ENCODE data around the gene SNUPN. TPM values are rescaled to one million over a fixed set of nuclear protein-coding genes. Genes with fewer than 3 reads are reported as not detected.

The SNUPN gene
- total and polyA plus RNA-seq, 10 donors: 16.8 to 26.3 (median 22.1) TPM

DNA sequence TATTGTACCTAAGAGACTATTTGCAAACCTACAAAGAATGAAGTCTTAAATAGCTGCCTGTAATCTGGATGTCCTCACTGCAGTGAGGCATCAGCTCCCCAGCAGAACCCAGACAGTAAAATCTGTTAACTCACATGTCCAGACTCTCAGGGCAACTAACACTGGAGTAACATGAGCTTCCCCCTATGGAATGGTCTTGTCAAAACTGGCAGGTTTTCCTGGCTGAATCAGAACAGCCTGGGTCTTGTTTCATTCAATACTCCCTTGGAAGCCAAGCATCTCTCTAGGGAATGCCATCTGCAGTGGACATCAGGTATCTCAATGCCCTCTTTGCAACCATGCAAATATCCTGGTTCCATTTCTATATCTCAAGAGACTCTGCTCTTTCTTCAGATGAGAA is 70.8 kb downstream of the SNUPN start:
- DNase-seq: no peak
- Histone ChIP-seq H3K4me3 (no peak overlapping the region), H3K9me3 (no peaks in the 10 kb centered on the region), H3K4me1 (peaks cover 0 to 25% (median 2%) of the 10 kb centered on the region in 6 donors), H3K27ac (no peak overlapping the region), H3K36me3 (no peaks in the 10 kb centered on the region), H3K27me3 (replicated peaks in 1 of 7) (no peaks in the 10 kb centered on the region)
- intact Hi-C loops (cut with DNase I; ENCODE audit: low total_unique reads): no loop called here
- TF ChIP-seq POLR2A (IDR thresholded peaks at IDR 0.05): no peak
- TF ChIP-seq CTCF (IDR thresholded peaks at IDR 0.05 in 8 of 11, conservative IDR thresholded peaks at IDR 0.05 in 3 of 11): no peak
- no peak for TF ChIP-seq POLR2AphosphoS5 (IDR thresholded peaks at IDR 0.05)

DNA sequence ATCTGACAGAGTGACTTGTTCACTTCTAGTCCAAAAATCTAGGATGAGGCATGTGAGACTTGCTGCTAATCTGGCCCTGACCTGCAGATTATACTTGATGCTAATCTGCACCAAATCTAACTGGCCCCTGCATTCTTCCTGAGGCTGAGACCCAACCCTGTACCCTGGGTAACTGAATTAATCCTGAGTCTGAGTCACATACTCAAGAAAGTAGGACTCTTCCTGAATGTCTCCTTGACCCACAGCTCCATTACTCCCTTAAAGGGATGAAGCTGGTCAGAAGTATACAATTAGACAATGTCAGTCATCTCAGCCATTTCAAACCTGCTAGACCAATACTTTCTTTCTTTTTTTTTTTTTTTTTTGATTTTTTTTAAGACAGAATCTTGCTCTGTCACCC is 71.9 kb downstream of the SNUPN start:
- Histone ChIP-seq H3K27me3 (replicated peaks in 1 of 7) (no peaks in the 10 kb centered on the region), H3K4me3 (no peak overlapping the region), H3K9me3 (no peaks in the 10 kb centered on the region), H3K27ac (no peak overlapping the region), H3K36me3 (no peaks in the 10 kb centered on the region), H3K4me1 (peaks cover 0 to 25% (median 2%) of the 10 kb centered on the region in 6 donors)
- DNase-seq: no peak
- intact Hi-C loops (cut with DNase I; ENCODE audit: low total_unique reads): no loop called here
- TF ChIP-seq POLR2AphosphoS5 (IDR thresholded peaks at IDR 0.05) (no peak), POLR2A (IDR thresholded peaks at IDR 0.05) (no peak), CTCF (IDR thresholded peaks at IDR 0.05 in 8 of 11, conservative IDR thresholded peaks at IDR 0.05 in 3 of 11) (no peak)

GRCh38 chr15:75551091-75551490 is 74.4 kb downstream of the SNUPN start:
- peak overlapping the region in 2 of 8 donors; percentile 28 to 37 for H3K27ac ChIP-seq
- no peaks in the 10 kb centered on the region for H3K27me3 ChIP-seq (replicated peaks in 1 of 7)
- peaks cover 0 to 35% (median 2%) of the 10 kb centered on the region in 6 donors for H3K4me1 ChIP-seq
- no peak for DNase-seq
- TF ChIP-seq POLR2A (IDR thresholded peaks at IDR 0.05): no peak
- no peak for TF ChIP-seq POLR2AphosphoS5 (IDR thresholded peaks at IDR 0.05)
- TF ChIP-seq CTCF (IDR thresholded peaks at IDR 0.05 in 8 of 11, conservative IDR thresholded peaks at IDR 0.05 in 3 of 11): no peak
- no peaks in the 10 kb centered on the region for H3K9me3 ChIP-seq
- no peak overlapping the region for H3K4me3 ChIP-seq
- intact Hi-C loops (cut with DNase I; ENCODE audit: low total_unique reads): no loop called here
- H3K36me3 ChIP-seq: no peaks in the 10 kb centered on the region
- WGBS, 5 donors: 53 to 82% (median 66%) methylated on average over 4 of the region's 4 CpGs

Other genes starting within 250 kb of the SNUPN start
- 10 to 100 TPM; 64.5 to 90.2 (median 84.7) TPM for gene SIN3A, start 174.0 kb downstream of the SNUPN start, total RNA-seq
- gene SIN3A, start 174.0 kb downstream of the SNUPN start, polyA plus RNA-seq: 10 to 100 TPM in 1 of 3 donors, 1 to 10 TPM in 2; 8.2 to 12.5 (median 8.4) TPM
- gene PTPN9, start 46.4 kb downstream of the SNUPN start, total RNA-seq: 10 to 100 TPM; 19.1 to 32.5 (median 24.9) TPM
- gene PTPN9, start 46.4 kb downstream of the SNUPN start, polyA plus RNA-seq: 1 to 10 TPM; 4.6 to 9.5 (median 7.9) TPM
- 100 to 1,000 TPM in 3 of 7 donors, 10 to 100 TPM in 4; 51.3 to 177 (median 67.6) TPM for gene IMP3, start 14.5 kb upstream of the SNUPN start, total RNA-seq
- 100 to 1,000 TPM; 100 to 128 (median 107) TPM for gene IMP3, start 14.5 kb upstream of the SNUPN start, polyA plus RNA-seq
- 10 to 100 TPM; 10.4 to 22.8 (median 18.3) TPM for gene SNX33, start 22.2 kb upstream of the SNUPN start, total RNA-seq
- gene SNX33, start 22.2 kb upstream of the SNUPN start, polyA plus RNA-seq: 1 to 10 TPM; 4.3 to 7.8 (median 6.3) TPM
- 10 to 100 TPM in 4 of 7 donors, 1 to 10 TPM in 3; 4.1 to 28.6 (median 10.2) TPM for gene CSPG4, start 87.1 kb upstream of the SNUPN start, total RNA-seq
- 1 to 10 TPM in 2 of 3 donors, under 1 TPM in 1; 0.89 to 4.9 (median 1.3) TPM for gene CSPG4, start 87.1 kb upstream of the SNUPN start, polyA plus RNA-seq
- 10 to 100 TPM; 22.9 to 38.0 (median 31.2) TPM for gene UBE2Q2, start 217.7 kb upstream of the SNUPN start, total RNA-seq
- 10 to 100 TPM; 25.5 to 31.8 (median 26.4) TPM for gene UBE2Q2, start 217.7 kb upstream of the SNUPN start, polyA plus RNA-seq